Neural crest cell (in vitro differentiated cells): ENCODE measurements around the gene NFIA. TPM values are rescaled to one million over a fixed set of nuclear protein-coding genes. Genes with fewer than 3 reads are reported as not detected.

Experiments
- DNase-seq: peaks from one replicate; pipeline ENCODE4 v3.0.0; 2021; ENCODE audit warnings: low read depth, mixed read lengths, low spot score
- H3K27ac Mint-ChIP-seq: one replicate; pipeline ENCODE4 v1.8.0; 2021; ENCODE audit warnings: mild to moderate bottlenecking, mixed read lengths; ENCODE audit not compliant: unreplicated experiment
- H3K27me3 Mint-ChIP-seq: 2 replicates; pipeline ENCODE4 v1.8.0; 2021; ENCODE audit warnings: low read depth, mild to moderate bottlenecking, mixed read lengths
- H3K36me3 Mint-ChIP-seq: 2 replicates; pipeline ENCODE4 v1.8.0; 2021; ENCODE audit warnings: low read depth, mild to moderate bottlenecking, mixed read lengths
- H3K4me1 Mint-ChIP-seq: 2 replicates; pipeline ENCODE4 v1.8.0; 2021; ENCODE audit warnings: mixed read lengths
- H3K4me3 Mint-ChIP-seq: one replicate; pipeline ENCODE4 v1.8.0; 2021; ENCODE audit warnings: mild to moderate bottlenecking, mixed read lengths
- H3K9me3 Mint-ChIP-seq: 2 replicates; pipeline ENCODE4 v1.8.0; 2021; ENCODE audit warnings: mixed read lengths
- CTCF ChIP-seq: fragments of 200-600 bp; sonication (generic); conservative IDR thresholded peaks from 2 replicates; pipeline ENCODE4 v1.5.0; 2021; ENCODE audit warnings: antibody characterized with exemption, mild to moderate bottlenecking
- total RNA-seq: library from RNA; stranded (reverse); gene quantifications from 2 replicates; pipeline ENCODE4 v1.2.1, GENCODE V29; 2021

NFIA gene
- total RNA-seq, 1 donor from 2014 or later, result 3.4 TPM

- TF ChIP-seq CTCF, result no peak
- Mint-ChIP-seq H3K4me3 (peak overlapping the region; percentile 91), H3K4me1 (peaks cover 46% of the 10 kb centered on the region), H3K27ac (peak overlapping the region; percentile 94), H3K27me3 (peaks cover 42% of the 10 kb centered on the region), H3K36me3 (no peaks in the 10 kb centered on the region), H3K9me3 (no peaks in the 10 kb centered on the region)
- peak; percentile 76 for DNase-seq
Measured at GRCh38 chr1:61076728-61077675, 5.4 kb upstream of the NFIA start.

- Mint-ChIP-seq H3K27me3 (peaks cover 48% of the 10 kb centered on the region), H3K4me1 (peaks cover 46% of the 10 kb centered on the region), H3K27ac (no peak overlapping the region), H3K4me3 (peak overlapping the region; percentile 91), H3K9me3 (no peaks in the 10 kb centered on the region), H3K36me3 (no peaks in the 10 kb centered on the region)
- TF ChIP-seq CTCF, result no peak
- peak; percentile 82 for DNase-seq
Measured at GRCh38 chr1:61077676-61078541, 4.5 kb upstream of the NFIA start.

DNA sequence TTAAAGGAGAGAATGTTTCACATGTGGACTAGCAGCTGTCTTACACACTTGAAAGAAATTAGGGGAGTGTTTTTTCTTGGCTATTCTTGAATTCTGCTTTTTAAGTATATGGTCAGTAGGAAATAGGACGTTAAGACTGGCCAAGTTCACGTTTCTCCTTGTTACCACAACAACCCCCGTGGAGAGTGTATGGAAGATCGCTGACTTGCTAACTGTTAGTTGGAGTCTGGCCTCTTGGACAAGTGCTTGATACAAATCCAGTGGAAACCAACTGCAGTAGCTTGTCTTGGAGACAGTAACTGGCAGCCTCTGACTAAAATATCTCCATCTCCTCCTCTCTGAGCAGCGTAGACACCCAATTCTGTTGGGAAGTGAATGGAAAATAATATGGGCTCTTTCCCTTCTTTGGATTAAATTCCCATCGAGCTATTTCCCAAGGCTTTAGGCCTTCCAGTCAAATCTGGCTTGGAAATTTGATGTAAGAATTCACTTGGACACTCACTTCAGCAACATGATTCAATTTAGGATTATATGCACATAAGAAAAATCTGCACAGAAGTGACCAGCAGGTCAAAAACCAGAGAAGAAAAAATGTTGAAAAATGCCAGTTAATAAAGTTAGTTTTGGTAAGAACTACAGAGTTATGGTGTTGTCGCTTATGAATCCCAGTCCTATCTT lies 3.6 kb upstream of the NFIA start:
- DNase-seq, result no peak
- H3K27me3 Mint-ChIP-seq, result peaks cover 48% of the 10 kb centered on the region
- H3K27ac Mint-ChIP-seq, result no peak overlapping the region
- TF ChIP-seq CTCF, result no peak
- no peaks in the 10 kb centered on the region for H3K36me3 Mint-ChIP-seq
- peak overlapping the region; percentile 91 for H3K4me3 Mint-ChIP-seq
- peaks cover 48% of the 10 kb centered on the region for H3K4me1 Mint-ChIP-seq
- no peaks in the 10 kb centered on the region for H3K9me3 Mint-ChIP-seq

DNA sequence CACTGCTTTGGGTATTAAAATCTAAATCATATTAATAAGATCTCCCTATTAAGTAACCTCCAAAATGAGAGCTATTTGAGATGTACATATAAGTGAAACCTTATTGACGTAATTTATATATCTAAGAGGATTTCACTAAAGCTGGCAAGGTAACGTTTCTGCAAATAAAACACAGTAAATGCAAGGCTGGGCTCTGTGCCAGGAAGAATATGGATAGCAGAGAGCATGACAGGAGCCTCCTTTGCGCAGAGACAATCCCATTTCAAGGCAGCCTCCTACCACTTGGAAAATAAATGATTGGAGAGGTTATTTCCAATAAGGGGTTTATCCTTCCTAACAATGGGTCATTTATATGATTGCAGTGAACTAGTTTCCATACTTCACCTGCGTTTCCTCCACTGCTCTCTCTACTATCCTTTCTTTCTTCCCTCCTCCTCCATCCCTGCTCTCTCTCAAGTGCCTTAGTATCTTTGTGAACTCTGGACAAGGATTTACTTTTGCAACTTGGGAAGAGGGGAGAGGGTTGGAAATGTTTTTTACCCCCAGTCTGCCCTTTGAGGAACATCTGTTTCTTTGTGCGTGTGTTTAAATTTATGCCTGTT lies 3.0 kb upstream of the NFIA start:
- H3K4me1 Mint-ChIP-seq, result peaks cover 53% of the 10 kb centered on the region
- no peak for DNase-seq
- no peak overlapping the region for H3K27ac Mint-ChIP-seq
- no peaks in the 10 kb centered on the region for H3K36me3 Mint-ChIP-seq
- H3K4me3 Mint-ChIP-seq, result peak overlapping the region; percentile 86
- H3K27me3 Mint-ChIP-seq, result peaks cover 55% of the 10 kb centered on the region
- no peaks in the 10 kb centered on the region for H3K9me3 Mint-ChIP-seq
- no peak for TF ChIP-seq CTCF

- H3K4me1 Mint-ChIP-seq, result peaks cover 53% of the 10 kb centered on the region
- peak; percentile 38 for DNase-seq
- peak overlapping the region; percentile 86 for H3K4me3 Mint-ChIP-seq
- no peaks in the 10 kb centered on the region for H3K36me3 Mint-ChIP-seq
- peaks cover 60% of the 10 kb centered on the region for H3K27me3 Mint-ChIP-seq
- TF ChIP-seq CTCF, result peak; percentile 36
- H3K9me3 Mint-ChIP-seq, result no peaks in the 10 kb centered on the region
- no peak overlapping the region for H3K27ac Mint-ChIP-seq
Measured at GRCh38 chr1:61079898-61080336, 2.4 kb upstream of the NFIA start.
